GM21737 (cell line): Measurements from ENCODE around the gene RBM12.

Experiments
- ATAC-seq: cut with Tn5 transposase; IDR thresholded peaks from one replicate; pipeline ENCODE4 v1.9.1; 2021; ENCODE audit warnings: mild to moderate bottlenecking, moderate library complexity; ENCODE audit not compliant: unreplicated experiment

Gene RBM12

GRCh38 chr20:35626386-35627001, 38.2 kb downstream of the RBM12 start:
- no peak for ATAC-seq

- no peak for ATAC-seq
Observed at GRCh38 chr20:35625584-35626385, 38.9 kb downstream of the RBM12 start.

- ATAC-seq: no peak
Observed at GRCh38 chr20:35621560-35621946, 43.1 kb downstream of the RBM12 start.

- no peak for ATAC-seq
Observed at GRCh38 chr20:35620818-35621559, 43.7 kb downstream of the RBM12 start.

GRCh38 chr20:35619196-35620095, 45.3 kb downstream of the RBM12 start:
- ATAC-seq: no peak

GRCh38 chr20:35618263-35619131, 46.2 kb downstream of the RBM12 start:
- no peak for ATAC-seq

GRCh38 chr20:35617397-35618262, 47.1 kb downstream of the RBM12 start:
- ATAC-seq: peak; percentile 22

- ATAC-seq: no peak
Observed at GRCh38 chr20:35616465-35617396, 48.0 kb downstream of the RBM12 start.

- ATAC-seq: peak; percentile 71
Observed at GRCh38 chr20:35615667-35616464, 48.8 kb downstream of the RBM12 start, which contains the start of gene SPAG4. TSS of gene SPAG4 (plus strand) at chr20:35615829. CDS start at chr20:35616004, 175 bp downstream.

- no peak for ATAC-seq
Observed at GRCh38 chr20:35611482-35611881, 53.2 kb downstream of the RBM12 start.

GRCh38 chr20:35610833-35611427, 53.8 kb downstream of the RBM12 start:
- no peak for ATAC-seq

GRCh38 chr20:35607003-35607735, 57.5 kb downstream of the RBM12 start:
- ATAC-seq: no peak

- ATAC-seq: no peak
Observed at GRCh38 chr20:35606127-35606526, 58.6 kb downstream of the RBM12 start.

- no peak for ATAC-seq
Observed at GRCh38 chr20:35604449-35604747, 60.3 kb downstream of the RBM12 start.

- no peak for ATAC-seq
Observed at GRCh38 chr20:35603695-35604448, 60.8 kb downstream of the RBM12 start.
